ENCODE measurements around the gene WDFY2.
"Not testable (repeated sequence)": the region's sequence is repeated elsewhere in the genome, so short reads cannot be mapped to it uniquely, and the experiment has no call there.

The WDFY2 gene

GRCh38 chr13:51556740-51557139 lies 27.5 kb upstream of the WDFY2 start:
- Mint-ChIP-seq H3K4me3 (no peak overlapping the region), H3K27ac (no peak overlapping the region), H3K36me3 (ENCODE audit: low read depth) (no peaks in the 10 kb centered on the region), H3K9me3 (no peaks in the 10 kb centered on the region), H3K27me3 (peaks cover 3% of the 10 kb centered on the region), H3K4me1 (ENCODE audit: low read depth) (peaks cover 20% of the 10 kb centered on the region)
- no peak for DNase-seq

DNA sequence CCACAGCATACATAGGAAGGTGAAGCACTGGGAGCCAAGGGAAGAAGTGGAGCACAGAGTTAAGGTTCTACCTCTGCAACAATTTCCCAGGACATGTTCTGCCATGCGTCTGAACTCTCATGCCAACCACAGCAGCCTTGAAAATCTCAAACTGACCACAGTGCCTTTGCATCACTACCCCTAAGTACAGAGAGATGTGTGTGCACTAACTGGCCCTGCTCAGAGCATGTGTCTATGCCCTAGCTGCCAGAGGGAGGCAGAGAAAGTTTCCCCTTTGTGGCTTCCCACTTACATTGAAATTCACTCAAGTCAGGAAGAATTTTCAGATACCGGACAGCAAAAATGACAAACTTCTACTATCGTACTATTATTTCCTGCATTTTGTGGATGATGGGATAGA lies 26.8 kb upstream of the WDFY2 start:
- H3K9me3 Mint-ChIP-seq = no peaks in the 10 kb centered on the region
- H3K27ac Mint-ChIP-seq = no peak overlapping the region
- DNase-seq = no peak
- no peaks in the 10 kb centered on the region for H3K36me3 Mint-ChIP-seq (ENCODE audit: low read depth)
- H3K27me3 Mint-ChIP-seq = peaks cover 3% of the 10 kb centered on the region
- no peak overlapping the region for H3K4me3 Mint-ChIP-seq
- peaks cover 22% of the 10 kb centered on the region for H3K4me1 Mint-ChIP-seq (ENCODE audit: low read depth)

DNA sequence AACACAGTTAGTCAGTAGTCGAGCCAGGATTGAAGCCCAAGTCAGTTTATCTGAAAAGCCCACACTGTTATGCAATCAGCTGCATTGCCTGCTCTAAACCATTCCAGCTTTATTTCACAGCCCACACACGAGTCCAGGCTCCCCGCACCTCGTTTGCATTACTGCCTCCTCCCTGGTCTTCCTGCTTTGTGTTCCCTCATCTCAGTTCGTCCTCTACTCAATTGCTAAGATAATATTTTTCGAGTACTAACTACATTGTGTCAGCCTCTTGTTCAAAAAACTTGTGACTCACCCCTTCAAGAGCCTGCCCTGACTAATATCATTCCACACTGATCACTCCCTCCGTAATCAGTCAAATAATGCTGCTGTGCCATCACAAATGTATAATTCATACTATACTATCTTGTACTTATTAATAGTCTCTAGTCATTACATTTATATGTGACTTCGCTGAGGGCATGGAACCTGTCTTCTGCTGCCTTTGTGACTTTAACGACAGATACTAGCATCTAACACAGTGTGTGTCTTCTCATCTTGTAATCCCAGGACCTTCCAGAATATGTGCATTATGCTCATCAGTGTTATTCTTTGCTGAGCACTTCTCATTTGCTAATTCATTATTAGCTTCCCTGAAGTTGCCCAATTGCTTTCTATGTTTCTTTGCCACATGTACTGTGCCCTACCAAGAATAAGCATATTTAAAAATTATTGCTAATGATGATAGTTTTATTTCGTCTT lies 26.2 kb upstream of the WDFY2 start:
- Mint-ChIP-seq H3K27ac (no peak overlapping the region), H3K36me3 (ENCODE audit: low read depth) (no peaks in the 10 kb centered on the region), H3K4me3 (no peak overlapping the region), H3K4me1 (ENCODE audit: low read depth) (peaks cover 24% of the 10 kb centered on the region), H3K27me3 (peaks cover 3% of the 10 kb centered on the region), H3K9me3 (no peaks in the 10 kb centered on the region)
- DNase-seq = no peak

DNA sequence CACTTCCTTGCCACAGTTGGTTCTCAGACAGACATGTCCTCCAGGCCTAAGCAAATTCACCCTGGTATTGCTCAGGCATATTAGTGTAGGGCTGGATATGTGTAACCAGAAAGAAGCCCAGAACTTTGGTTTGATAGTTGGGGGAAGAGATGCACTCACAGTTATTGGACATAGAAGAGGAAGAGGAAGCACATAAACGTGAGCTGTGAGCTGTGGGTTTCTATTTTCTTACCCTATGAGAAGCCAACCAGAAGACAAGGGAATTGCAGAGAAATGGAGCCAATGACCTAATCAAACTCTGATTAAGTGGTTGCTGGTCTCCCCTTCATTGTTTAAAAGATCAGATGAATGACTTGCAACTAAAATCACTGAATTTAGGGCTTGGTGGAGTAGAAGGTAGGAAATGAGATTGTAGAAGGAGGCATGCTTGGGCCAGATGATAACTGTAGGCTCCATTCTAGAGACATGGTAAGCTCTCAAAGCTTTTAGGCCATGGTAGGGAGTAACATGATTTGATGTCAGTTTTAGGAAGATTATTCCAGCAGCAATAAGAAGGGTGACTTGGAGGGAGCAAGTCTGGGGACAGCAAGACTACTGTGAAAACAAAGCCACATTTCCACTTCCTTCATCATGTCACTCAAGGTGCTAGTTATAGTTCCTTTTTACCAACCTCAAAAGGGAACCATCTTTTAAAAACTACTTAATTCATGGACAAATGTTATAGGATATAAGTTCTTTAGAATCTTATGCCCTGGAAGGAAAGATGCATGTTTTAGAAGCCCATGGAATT lies 24.1 kb upstream of the WDFY2 start:
- Mint-ChIP-seq H3K36me3 (ENCODE audit: low read depth) (no peaks in the 10 kb centered on the region), H3K27ac (no peak overlapping the region), H3K4me1 (ENCODE audit: low read depth) (peaks cover 24% of the 10 kb centered on the region), H3K9me3 (no peaks in the 10 kb centered on the region), H3K4me3 (no peak overlapping the region), H3K27me3 (peaks cover 3% of the 10 kb centered on the region)
- DNase-seq = no peak

- Mint-ChIP-seq H3K4me1 (ENCODE audit: low read depth) (peaks cover 24% of the 10 kb centered on the region), H3K9me3 (no peaks in the 10 kb centered on the region), H3K27ac (no peak overlapping the region), H3K36me3 (ENCODE audit: low read depth) (no peaks in the 10 kb centered on the region), H3K27me3 (no peaks in the 10 kb centered on the region), H3K4me3 (no peak overlapping the region)
- no peak for DNase-seq
These were observed 22.1 kb upstream of the WDFY2 start for GRCh38 chr13:51562011-51562671.

- no peak overlapping the region for H3K27ac Mint-ChIP-seq
- no peak overlapping the region for H3K4me3 Mint-ChIP-seq
- no peaks in the 10 kb centered on the region for H3K27me3 Mint-ChIP-seq
- no peaks in the 10 kb centered on the region for H3K36me3 Mint-ChIP-seq (ENCODE audit: low read depth)
- no peak for DNase-seq
- no peaks in the 10 kb centered on the region for H3K9me3 Mint-ChIP-seq
- peaks cover 21% of the 10 kb centered on the region for H3K4me1 Mint-ChIP-seq (ENCODE audit: low read depth)
These were observed 20.0 kb upstream of the WDFY2 start for GRCh38 chr13:51564252-51564651.

GRCh38 chr13:51564671-51565070 lies 19.6 kb upstream of the WDFY2 start:
- H3K4me3 Mint-ChIP-seq = no peak overlapping the region
- H3K36me3 Mint-ChIP-seq (ENCODE audit: low read depth) = no peaks in the 10 kb centered on the region
- no peak for DNase-seq
- peaks cover 21% of the 10 kb centered on the region for H3K4me1 Mint-ChIP-seq (ENCODE audit: low read depth)
- H3K9me3 Mint-ChIP-seq = no peaks in the 10 kb centered on the region
- H3K27ac Mint-ChIP-seq = no peak overlapping the region
- no peaks in the 10 kb centered on the region for H3K27me3 Mint-ChIP-seq

DNA sequence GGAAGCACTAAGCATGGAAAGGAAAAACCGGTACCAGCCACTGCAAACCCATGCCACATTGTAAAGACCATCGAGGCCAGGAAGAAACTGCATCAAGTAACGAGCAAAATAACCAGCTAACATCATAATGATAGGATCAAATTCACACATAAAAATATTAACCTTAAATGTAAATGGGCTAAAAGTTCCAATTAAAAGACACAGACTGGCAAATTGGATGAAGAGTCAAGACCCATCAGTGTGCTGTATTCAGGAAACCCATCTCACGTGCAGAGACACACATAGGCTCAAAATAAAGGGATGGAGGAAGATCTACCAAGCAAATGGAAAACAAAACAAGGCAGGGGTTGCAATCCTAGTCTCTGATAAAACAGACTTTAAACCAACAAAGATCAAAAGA lies 15.3 kb upstream of the WDFY2 start:
- H3K27me3 Mint-ChIP-seq; H3K4me3 Mint-ChIP-seq; H3K27ac Mint-ChIP-seq; H3K36me3 Mint-ChIP-seq (ENCODE audit: low read depth); H3K9me3 Mint-ChIP-seq; H3K4me1 Mint-ChIP-seq (ENCODE audit: low read depth); DNase-seq: not testable (repeated sequence)

DNA sequence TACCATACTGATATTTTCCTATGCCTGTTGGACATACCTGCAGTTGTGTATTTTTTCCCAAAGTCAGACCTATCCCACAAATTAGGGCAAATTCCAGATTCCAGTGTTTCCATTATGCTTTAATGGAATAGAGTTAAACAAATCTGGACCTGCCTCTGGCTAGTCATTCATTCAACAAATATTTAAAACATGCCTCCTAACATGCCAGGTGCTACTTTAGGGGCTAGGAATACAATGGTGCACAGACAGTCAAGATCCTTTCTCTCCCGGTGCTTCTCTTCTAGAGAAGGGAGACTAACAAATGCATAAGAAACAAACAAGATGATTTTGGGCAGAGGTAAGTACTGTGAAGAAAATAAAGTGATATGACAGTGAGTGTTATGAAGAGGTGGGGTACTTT lies 7.5 kb upstream of the WDFY2 start:
- no peak overlapping the region for H3K4me3 Mint-ChIP-seq
- no peaks in the 10 kb centered on the region for H3K9me3 Mint-ChIP-seq
- H3K27me3 Mint-ChIP-seq = no peaks in the 10 kb centered on the region
- H3K4me1 Mint-ChIP-seq (ENCODE audit: low read depth) = no peaks in the 10 kb centered on the region
- no peak for DNase-seq
- no peak overlapping the region for H3K27ac Mint-ChIP-seq
- no peaks in the 10 kb centered on the region for H3K36me3 Mint-ChIP-seq (ENCODE audit: low read depth)

- no peak overlapping the region for H3K4me3 Mint-ChIP-seq
- DNase-seq = no peak
- H3K9me3 Mint-ChIP-seq = no peaks in the 10 kb centered on the region
- no peaks in the 10 kb centered on the region for H3K4me1 Mint-ChIP-seq (ENCODE audit: low read depth)
- H3K27me3 Mint-ChIP-seq = no peaks in the 10 kb centered on the region
- no peak overlapping the region for H3K27ac Mint-ChIP-seq
- H3K36me3 Mint-ChIP-seq (ENCODE audit: low read depth) = no peaks in the 10 kb centered on the region
These were observed 6.6 kb upstream of the WDFY2 start for GRCh38 chr13:51577690-51578089.

DNA sequence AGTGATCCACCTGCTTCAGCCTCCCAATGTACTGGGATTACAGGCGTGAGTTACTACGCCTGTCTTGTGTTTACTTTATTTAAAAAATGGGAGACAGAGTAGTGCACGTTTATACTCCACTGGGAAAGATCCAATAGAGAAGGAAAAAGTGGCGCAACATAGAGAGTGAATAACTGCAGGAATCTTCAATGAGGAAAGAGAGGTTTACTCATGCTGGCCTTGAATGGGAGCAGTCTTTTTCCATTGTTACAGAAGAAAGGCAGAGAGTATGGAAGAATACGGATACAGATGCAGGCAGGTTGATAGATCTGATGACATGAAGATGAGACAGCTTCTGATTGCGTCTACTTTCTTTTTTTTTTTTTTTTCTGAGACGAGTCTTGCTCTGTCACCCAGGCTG lies 4.6 kb upstream of the WDFY2 start:
- DNase-seq = no peak
- no peaks in the 10 kb centered on the region for H3K9me3 Mint-ChIP-seq

GRCh38 chr13:51581148-51581820 lies 3.0 kb upstream of the WDFY2 start:
- H3K4me3 Mint-ChIP-seq = no peak overlapping the region
- H3K4me1 Mint-ChIP-seq (ENCODE audit: low read depth) = peaks cover 13% of the 10 kb centered on the region
- DNase-seq = no peak
- no peaks in the 10 kb centered on the region for H3K9me3 Mint-ChIP-seq
- H3K36me3 Mint-ChIP-seq (ENCODE audit: low read depth) = peaks cover 6% of the 10 kb centered on the region
- H3K27ac Mint-ChIP-seq = no peak overlapping the region
- H3K27me3 Mint-ChIP-seq = no peaks in the 10 kb centered on the region

More for the DNA sequence above, 4.6 kb upstream of the WDFY2 start:
- Mint-ChIP-seq H3K36me3 (ENCODE audit: low read depth) (no peaks in the 10 kb centered on the region), H3K27ac (no peak overlapping the region), H3K4me1 (ENCODE audit: low read depth) (peaks cover 3% of the 10 kb centered on the region), H3K4me3 (no peak overlapping the region), H3K27me3 (no peaks in the 10 kb centered on the region)

GRCh38 chr13:51583469-51583874 lies 790 bp upstream of the WDFY2 start:
- peaks cover 31% of the 10 kb centered on the region for H3K4me1 Mint-ChIP-seq (ENCODE audit: low read depth)
- H3K9me3 Mint-ChIP-seq = no peaks in the 10 kb centered on the region
- peak overlapping the region; percentile 99 for H3K27ac Mint-ChIP-seq
- peaks cover 9% of the 10 kb centered on the region for H3K36me3 Mint-ChIP-seq (ENCODE audit: low read depth)
- H3K27me3 Mint-ChIP-seq = no peaks in the 10 kb centered on the region
- H3K4me3 Mint-ChIP-seq = peak overlapping the region; percentile 86
- DNase-seq = no peak

- H3K4me1 Mint-ChIP-seq (ENCODE audit: low read depth) = peaks cover 46% of the 10 kb centered on the region
- peaks cover 9% of the 10 kb centered on the region for H3K36me3 Mint-ChIP-seq (ENCODE audit: low read depth)
These were observed 740 bp downstream of the WDFY2 start for GRCh38 chr13:51584731-51585672.

More at GRCh38 chr13:51584731-51585672, 740 bp downstream of the WDFY2 start:
- no peaks in the 10 kb centered on the region for H3K27me3 Mint-ChIP-seq
- H3K4me3 Mint-ChIP-seq = peak overlapping the region; percentile 86
- DNase-seq = no peak
- peak overlapping the region; percentile 99 for H3K27ac Mint-ChIP-seq
- no peaks in the 10 kb centered on the region for H3K9me3 Mint-ChIP-seq

Measured in activated T-cell treated with anti-CD3 and anti-CD28 coated beads, Interleukin-2, amount 50 U/mL, for 24 hours (primary cell).